K562 (cell line): ENCODE results near the gene RPP21. TPM values are rescaled to one million over a fixed set of nuclear protein-coding genes. Genes with fewer than 3 reads are reported as not detected.

Source experiments
- ARID4B ChIP-seq: sonication (generic); formaldehyde crosslinking; IDR thresholded peaks from 2 replicates; pipeline ENCODE4 v1.8.0; 2022; ENCODE audit warnings: mild to moderate bottlenecking, missing genetic modification reagents
- BCOR ChIP-seq: fragments of 450-650 bp; IDR thresholded peaks from 2 replicates; pipeline ENCODE4 v1.6.1; 2016
- CEBPB ChIP-seq: fragments of 450-650 bp; IDR thresholded peaks from 2 replicates; pipeline ENCODE4 v1.6.1; 2016; ENCODE audit warnings: missing genetic modification characterization, missing compliant biosample characterization
- CHD1 ChIP-seq: fragments of 200-600 bp; sonication (generic); IDR thresholded peaks from one replicate; pipeline ENCODE4 v1.6.1; 2012; ENCODE audit warnings: mild to moderate bottlenecking, moderate library complexity, low read length, inconsistent platforms
- EGR1 ChIP-seq: fragments of 450-650 bp; conservative IDR thresholded peaks from 2 replicates; pipeline ENCODE4 v1.6.1; 2017; ENCODE audit warnings: mild to moderate bottlenecking
- HBP1 ChIP-seq: fragments of 450-650 bp; formaldehyde crosslinking; IDR thresholded peaks from 2 replicates; pipeline ENCODE4 v1.4.0; 2022; ENCODE audit warnings: missing genetic modification characterization
- HINFP ChIP-seq: fragments of 450-650 bp; conservative IDR thresholded peaks from 2 replicates; pipeline ENCODE4 v1.6.1; 2016; ENCODE audit warnings: missing genetic modification characterization, low read depth, mild to moderate bottlenecking, control low read depth, missing compliant biosample characterization
- KDM5B ChIP-seq: fragments of 200-600 bp; sonication (generic); IDR thresholded peaks from 2 replicates; pipeline ENCODE4 v1.6.1; 2012; ENCODE audit warnings: low read depth, mild to moderate bottlenecking, moderate library complexity, low read length, control low read depth, inconsistent platforms; ENCODE audit not compliant: insufficient replicate concordance
- MEF2D ChIP-seq: conservative IDR thresholded peaks from 2 replicates; pipeline ENCODE4 v1.6.1; 2016; ENCODE audit warnings: low read depth, missing genetic modification characterization, missing compliant biosample characterization
- PTTG1 ChIP-seq: fragments of 450-650 bp; IDR thresholded peaks from 2 replicates; pipeline ENCODE4 v1.6.1; 2016; ENCODE audit warnings: low read depth, mild to moderate bottlenecking, missing genetic modification characterization, missing compliant biosample characterization
- PURB ChIP-seq: sonication (generic); formaldehyde crosslinking; IDR thresholded peaks from 2 replicates; pipeline ENCODE4 v1.9.0; 2021; ENCODE audit warnings: low read depth, mild to moderate bottlenecking, missing genetic modification reagents
- RB1 ChIP-seq: fragments of 450-650 bp; IDR thresholded peaks from 2 replicates; pipeline ENCODE4 v1.6.1; 2017; ENCODE audit warnings: low read depth, mild to moderate bottlenecking
- RNF2 ChIP-seq: sonication (generic); IDR thresholded peaks from 2 replicates; pipeline ENCODE4 v1.6.1; 2016
- SOX6 ChIP-seq: fragments of 450-650 bp; IDR thresholded peaks from 2 replicates; pipeline ENCODE4 v1.6.1; 2014; ENCODE audit warnings: mild to moderate bottlenecking
- SRSF1 ChIP-seq: fragments of 200-400 bp; formaldehyde crosslinking; IDR thresholded peaks from 2 replicates; pipeline ENCODE4 v1.6.1; 2017; ENCODE audit warnings: mild to moderate bottlenecking, low read depth, low read length, moderate library complexity
- THRA ChIP-seq: fragments of 450-650 bp; IDR thresholded peaks from 2 replicates; pipeline ENCODE4 v1.6.1; 2017; ENCODE audit warnings: mild to moderate bottlenecking, moderate library complexity
- TRIM28 ChIP-seq: fragments of 450-650 bp; IDR thresholded peaks from 2 replicates; pipeline ENCODE4 v1.6.1; 2017
- ZNF511 ChIP-seq: sonication (generic); formaldehyde crosslinking; IDR thresholded peaks from 2 replicates; pipeline ENCODE4 v1.8.0; 2022; ENCODE audit warnings: mild to moderate bottlenecking, missing genetic modification reagents
- polyA plus RNA-seq, 8 experiments: library from polyadenylated mRNA; depleted of rRNA in 4 of 8; stranded (reverse) in 5 of 8; unstranded in 3 of 8; fragments of >200 nt; fragmentation: Nextera tagmentation in 2 of 8; fragmentation: Illumina TruSeq in 1 of 8; extraction: Ambion mirVana in 2 of 8; extraction: Trizol in 1 of 8; gene quantifications; 2 replicates each; pipeline versions ENCODE4 v1.2.1 to v1.2.3, GENCODE V29; 2011 to 2014; ENCODE audit warnings: inconsistent platforms in 1 of 8, missing spikeins in 1 of 8
- total RNA-seq, 7 experiments: library from RNA; depleted of rRNA in 6 of 7; stranded (reverse); fragments of >200 nt in 6 of 7; fragmentation: Illumina TruSeq in 2 of 7; extraction: Trizol in 2 of 7; gene quantifications; 2 replicates each; pipeline versions ENCODE4 v1.2.1 to v1.2.3, GENCODE V29; 2011 to 2021; ENCODE audit warnings: low replicate concordance in 1 of 7

The RPP21 gene
- total and polyA plus RNA-seq, 9 of the 15 experiments (the other 6 are each of a cell fraction or from before 2014, with no cell fraction given): 62.1 to 362 (median 166) TPM

- no peak for TF ChIP-seq KDM5B
- no peak for TF ChIP-seq SRSF1
- TF ChIP-seq ARID4B (CRISPR knock-in tag): no peak
- no peak for TF ChIP-seq CHD1
- no peak for TF ChIP-seq HINFP
- no peak for TF ChIP-seq ZNF511
- TF ChIP-seq SOX6: peak; percentile 84
- no peak for TF ChIP-seq HBP1 (CRISPR knock-in tag)
- TF ChIP-seq MEF2D (tag): peak; percentile 66; the same call in 1 of the 2 replicates
- peak; percentile 97 for TF ChIP-seq EGR1
- no peak for TF ChIP-seq TRIM28
- no peak; the same call in 1 of the 2 replicates for TF ChIP-seq RNF2
- no peak for TF ChIP-seq BCOR
- no peak for TF ChIP-seq PTTG1 (tag)
- TF ChIP-seq CEBPB: peak; percentile 68
- TF ChIP-seq RB1: no peak
- TF ChIP-seq PURB (CRISPR knock-in tag): no peak
- no peak for TF ChIP-seq THRA
These were observed 4.3 kb upstream of the RPP21 start (continued) for GRCh38 chr6:30340589-30341054.
